Gastroesophageal sphincter (tissue), 4 donors: ENCODE measurements around the gene C1orf21. TPM values are rescaled to one million over a fixed set of nuclear protein-coding genes. Genes with fewer than 3 reads are reported as not detected.
A peak's percentile ranks its signal among the peaks of the same experiment; 100 is the strongest.
"Not testable (repeated sequence)": the region's sequence is repeated elsewhere in the genome, so short reads cannot be mapped to it uniquely, and the experiment has no call there.

ENCODE experiments used
- ATAC-seq: fragments of 150-250 bp; one replicate; pipeline ENCODE4 v1.9.1; 2016; ENCODE audit warnings: mild to moderate bottlenecking, moderate library complexity
- H3K27ac ChIP-seq, 4 donors: fragments of 200-600 bp; sonication (generic) in 3 of 4; 1 replicate in 3 of 4; 2 replicates in 1 of 4; pipeline ENCODE4 v1.5.1; 2016 to 2019
- H3K27me3 ChIP-seq: fragments of 200-600 bp; sonication (generic); one replicate; pipeline ENCODE4 v1.5.1; 2019
- H3K36me3 ChIP-seq, 2 donors: fragments of 200-600 bp; sonication (generic); one replicate each; pipeline ENCODE4 v1.5.1; 2019; ENCODE audit warnings: control low read depth in 1 of 2
- H3K4me1 ChIP-seq, 3 donors: fragments of 200-600 bp; sonication (generic); 1 replicate in 2 of 3; 2 replicates in 1 of 3; pipeline ENCODE4 v1.5.1; 2016 to 2019; ENCODE audit warnings: control low read depth in 2 of 3
- H3K4me3 ChIP-seq, 2 donors: fragments of 200-600 bp; sonication (generic); one replicate each; pipeline ENCODE4 v1.5.1; 2019; ENCODE audit warnings: mild to moderate bottlenecking in 1 of 2, moderate library complexity in 1 of 2
- H3K9me3 ChIP-seq, 3 donors: fragments of 200-600 bp; sonication (generic); one replicate each; pipeline ENCODE4 v1.5.1; 2017 to 2019; ENCODE audit warnings: control low read depth in 2 of 3
- EP300 ChIP-seq: sonication (generic); formaldehyde crosslinking; IDR thresholded peaks from one replicate; pipeline ENCODE4 v1.6.1; 2017; ENCODE audit warnings: antibody characterized with exemption, mild to moderate bottlenecking
- POLR2A ChIP-seq, 2 donors: fragments of 450-650 bp; IDR thresholded peaks; one replicate each; pipeline ENCODE4 v1.6.1; 2017; ENCODE audit warnings: antibody characterized with exemption in 2 of 2, mild to moderate bottlenecking in 2 of 2, moderate library complexity in 1 of 2
- POLR2AphosphoS5 ChIP-seq: sonication (generic); formaldehyde crosslinking; IDR thresholded peaks from one replicate; pipeline ENCODE4 v1.6.1; 2017; ENCODE audit warnings: antibody characterized with exemption
- WGBS, 2 donors: methylation state at CpG; one replicate each; pipeline ENCODE4 v1.1.5; 2018; ENCODE audit warnings: low coverage in 1 of 2; 5-methylcytosine and 5-hydroxymethylcytosine counted together
- total RNA-seq, 4 donors: library from RNA; depleted of rRNA; stranded (reverse); fragments of >200 nt; gene quantifications; one replicate each; pipeline ENCODE4 v1.1.0, GENCODE V29; 2016
- TF ChIP-seq, protein P1 (sequence below), 4 experiments: fragments of 200-600 bp in 2 of 4; fragments of 450-650 bp in 2 of 4; sonication (generic) in 1 of 4; IDR thresholded peaks; one replicate each; pipeline ENCODE4 v1.5.1; 2017 to 2019; ENCODE audit warnings: antibody characterized with exemption in 4 of 4, mild to moderate bottlenecking in 2 of 4, moderate library complexity in 2 of 4

The C1orf21 gene, protein sequence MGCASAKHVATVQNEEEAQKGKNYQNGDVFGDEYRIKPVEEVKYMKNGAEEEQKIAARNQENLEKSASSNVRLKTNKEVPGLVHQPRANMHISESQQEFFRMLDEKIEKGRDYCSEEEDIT
- total RNA-seq: 100 to 1,000 TPM in 2 of 4 donors, 10 to 100 TPM in 2; 81.4 to 167 (median 121) TPM

DNA sequence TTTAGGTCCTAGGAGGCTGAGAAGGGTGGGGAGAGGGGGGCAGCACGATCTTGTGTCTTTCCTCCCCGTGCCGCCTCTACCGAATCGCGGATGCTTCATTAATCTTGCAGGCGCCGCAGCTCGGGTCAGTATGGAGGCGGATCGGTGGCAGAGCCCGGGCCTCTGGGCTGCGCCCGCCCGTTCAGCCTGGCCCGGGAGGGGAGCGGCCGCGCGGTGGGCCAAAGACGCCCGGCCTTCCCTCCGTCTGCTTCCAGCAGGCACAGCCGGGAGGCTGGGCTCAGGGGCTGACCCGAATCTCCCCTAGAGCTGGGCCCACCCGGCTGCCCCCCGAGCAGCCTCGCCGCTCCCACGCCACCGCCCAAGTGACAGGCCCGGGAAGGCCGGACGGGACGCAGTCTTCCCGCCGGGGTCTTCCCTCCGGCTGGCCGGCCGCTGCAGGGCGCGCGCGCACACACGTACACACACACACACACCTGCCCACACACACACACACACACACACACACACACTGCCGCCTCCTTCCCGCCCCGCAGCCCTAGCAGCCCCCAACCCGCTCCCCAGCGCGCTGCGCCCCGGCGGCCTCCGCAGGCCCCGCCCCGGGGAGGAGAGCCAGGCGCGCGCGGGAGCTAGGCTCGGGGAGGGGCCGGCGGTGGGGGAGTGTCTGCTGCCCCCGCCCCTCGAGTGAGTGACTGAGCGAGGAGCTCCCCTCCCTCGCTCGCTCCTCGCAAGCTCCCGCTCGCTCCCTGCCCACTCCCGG lies at the start of gene C1orf21:
TSS of gene C1orf21 (plus strand) at position 718 of the 757 bp plus-strand sequence. CDS start 90,481 bp downstream, outside the sequence.
- Histone ChIP-seq H3K9me3 (no peaks in the 10 kb centered on the region), H3K4me1 (peaks cover 4 to 37% (median 15%) of the 10 kb centered on the region in 3 donors), H3K4me3 (peak within 1 kb of the TSS; percentile 83 to 97), H3K27me3 (no peaks in the 10 kb centered on the region), H3K27ac (peak within 1 kb of the TSS; percentile 81 to 99 (median 96)), H3K36me3 (no peaks in the 10 kb centered on the region)
- 0% methylated on average over 1 of the region's 73 CpGs; no CpG with 5 or more reads in 1 of the 2 donors for WGBS, 2 donors
- ATAC-seq: peak; percentile 96
- TF ChIP-seq POLR2AphosphoS5 (no peak), EP300 (no peak), POLR2A (IDR thresholded peaks at IDR 0.05) (no peak)
- TF ChIP-seq, protein P1, sequence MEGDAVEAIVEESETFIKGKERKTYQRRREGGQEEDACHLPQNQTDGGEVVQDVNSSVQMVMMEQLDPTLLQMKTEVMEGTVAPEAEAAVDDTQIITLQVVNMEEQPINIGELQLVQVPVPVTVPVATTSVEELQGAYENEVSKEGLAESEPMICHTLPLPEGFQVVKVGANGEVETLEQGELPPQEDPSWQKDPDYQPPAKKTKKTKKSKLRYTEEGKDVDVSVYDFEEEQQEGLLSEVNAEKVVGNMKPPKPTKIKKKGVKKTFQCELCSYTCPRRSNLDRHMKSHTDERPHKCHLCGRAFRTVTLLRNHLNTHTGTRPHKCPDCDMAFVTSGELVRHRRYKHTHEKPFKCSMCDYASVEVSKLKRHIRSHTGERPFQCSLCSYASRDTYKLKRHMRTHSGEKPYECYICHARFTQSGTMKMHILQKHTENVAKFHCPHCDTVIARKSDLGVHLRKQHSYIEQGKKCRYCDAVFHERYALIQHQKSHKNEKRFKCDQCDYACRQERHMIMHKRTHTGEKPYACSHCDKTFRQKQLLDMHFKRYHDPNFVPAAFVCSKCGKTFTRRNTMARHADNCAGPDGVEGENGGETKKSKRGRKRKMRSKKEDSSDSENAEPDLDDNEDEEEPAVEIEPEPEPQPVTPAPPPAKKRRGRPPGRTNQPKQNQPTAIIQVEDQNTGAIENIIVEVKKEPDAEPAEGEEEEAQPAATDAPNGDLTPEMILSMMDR (IDR thresholded peaks at IDR 0.05): no peak

DNA sequence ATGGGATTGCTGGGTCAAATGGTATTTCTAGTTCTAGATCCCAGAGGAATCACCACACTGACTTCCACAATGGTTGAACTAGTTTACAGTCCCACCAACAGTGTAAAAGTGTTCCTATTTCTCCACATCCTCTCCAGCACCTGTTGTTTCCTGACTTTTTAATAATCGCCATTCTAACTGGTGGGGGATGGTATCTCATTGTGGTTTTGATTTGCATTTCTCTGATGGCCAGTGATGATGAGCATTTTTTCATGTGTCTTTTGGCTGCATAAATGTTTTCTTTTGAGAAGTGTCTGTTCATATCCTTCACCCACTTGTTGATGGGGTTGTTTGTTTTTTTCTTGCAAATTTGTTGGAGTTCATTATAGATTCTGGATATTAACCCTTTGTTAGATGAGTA lies 49.0 kb upstream of the C1orf21 start:
- not testable (repeated sequence) for H3K27ac ChIP-seq, H3K4me3 ChIP-seq, ATAC-seq, H3K27me3 ChIP-seq, H3K9me3 ChIP-seq, H3K4me1 ChIP-seq, H3K36me3 ChIP-seq
- 100% methylated on average over 1 of the region's 1 CpG; no CpG with 5 or more reads in 1 of the 2 donors for WGBS, 2 donors

DNA sequence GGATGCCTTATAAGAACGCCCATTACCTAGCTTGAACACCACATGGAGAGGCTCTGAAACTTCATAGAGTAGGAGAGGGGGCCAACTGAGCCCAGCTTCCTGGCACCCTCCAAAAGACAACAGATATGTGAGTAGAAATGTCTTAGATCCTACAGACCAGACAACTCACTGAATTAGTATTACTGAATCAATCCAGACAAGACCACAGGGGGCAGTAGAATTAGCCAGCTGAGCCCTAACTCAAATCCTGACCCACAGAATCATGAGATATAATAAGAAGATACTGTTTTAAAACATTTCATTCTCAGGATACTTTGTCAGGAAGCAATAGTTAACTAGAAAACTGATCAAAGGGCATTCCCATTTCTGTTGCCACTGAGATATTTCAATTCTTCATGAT lies 45.8 kb upstream of the C1orf21 start:
- H3K4me1 ChIP-seq: no peaks in the 10 kb centered on the region
- no peaks in the 10 kb centered on the region for H3K27me3 ChIP-seq
- no peak overlapping the region for H3K27ac ChIP-seq
- no peak overlapping the region for H3K4me3 ChIP-seq
- no CpG with 5 or more reads among the region's 1 CpG for WGBS, 2 donors
- no peaks in the 10 kb centered on the region for H3K9me3 ChIP-seq
- TF ChIP-seq EP300 (no peak), POLR2AphosphoS5 (no peak), POLR2A (IDR thresholded peaks at IDR 0.05) (no peak)
- TF ChIP-seq, protein P1 (IDR thresholded peaks at IDR 0.05): no peak
- no peaks in the 10 kb centered on the region for H3K36me3 ChIP-seq
- ATAC-seq: no peak

DNA sequence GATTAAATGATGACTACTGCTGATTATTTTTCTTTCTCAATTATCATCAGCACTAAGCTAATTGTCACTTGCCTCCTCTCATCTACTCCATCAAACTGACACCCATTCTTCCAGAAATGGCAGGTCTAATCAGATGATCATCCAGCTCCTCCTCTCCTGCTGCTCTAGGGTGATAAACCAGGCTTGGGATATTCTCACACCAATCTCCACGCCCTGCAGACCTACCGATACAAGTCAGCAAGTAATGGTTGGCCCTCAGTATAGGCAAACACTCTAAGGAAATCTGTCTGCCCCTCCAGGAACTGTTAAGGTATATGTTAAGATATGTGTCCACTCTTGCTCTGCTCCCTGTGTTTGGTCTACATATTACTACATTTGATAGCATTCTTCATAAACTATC lies 36.3 kb upstream of the C1orf21 start:
- no peak overlapping the region for H3K4me3 ChIP-seq
- H3K9me3 ChIP-seq: no peaks in the 10 kb centered on the region
- no peak overlapping the region for H3K27ac ChIP-seq
- TF ChIP-seq POLR2A (IDR thresholded peaks at IDR 0.05): no peak
- TF ChIP-seq, protein P1 (IDR thresholded peaks at IDR 0.05): no peak
- no peak for TF ChIP-seq POLR2AphosphoS5
- no peak for TF ChIP-seq EP300
- no peaks in the 10 kb centered on the region for H3K36me3 ChIP-seq
- no peaks in the 10 kb centered on the region for H3K4me1 ChIP-seq
- no peak for ATAC-seq
- WGBS, 2 donors: 81 to 100% methylated on average over 2 of the region's 2 CpGs
- H3K27me3 ChIP-seq: no peaks in the 10 kb centered on the region

DNA sequence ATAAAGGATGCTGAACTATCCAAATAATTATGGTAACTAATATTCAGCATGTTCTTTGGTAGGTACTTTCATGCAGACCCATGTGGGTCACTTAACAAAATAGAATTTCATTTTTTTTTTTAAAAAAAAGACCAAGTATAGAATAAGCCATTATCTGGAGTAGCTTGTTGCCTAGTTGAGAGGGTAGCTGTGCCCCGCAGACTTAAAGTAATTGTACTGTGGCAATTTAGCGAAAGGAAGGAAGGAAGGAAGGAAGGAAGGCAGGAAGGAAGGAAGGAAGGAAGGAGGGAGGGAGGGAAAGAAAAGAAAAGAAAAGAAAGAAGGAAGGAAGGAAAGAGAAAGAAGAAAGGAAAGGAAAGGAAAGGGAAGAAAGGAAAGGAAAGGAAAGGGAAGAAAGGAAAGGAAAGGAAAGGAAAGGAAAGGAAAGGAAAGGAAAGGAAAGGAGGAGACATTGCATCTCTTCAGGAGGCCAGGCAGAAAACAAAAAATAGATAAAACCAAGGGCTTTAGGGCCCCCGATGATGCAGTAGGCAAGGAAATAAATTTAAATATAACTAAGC lies 35.3 kb upstream of the C1orf21 start:
- Histone ChIP-seq H3K27me3 (no peaks in the 10 kb centered on the region), H3K27ac (no peak overlapping the region), H3K4me1 (no peaks in the 10 kb centered on the region), H3K9me3 (no peaks in the 10 kb centered on the region), H3K4me3 (no peak overlapping the region), H3K36me3 (no peaks in the 10 kb centered on the region)
- TF ChIP-seq POLR2AphosphoS5: no peak
- no peak for TF ChIP-seq EP300
- no peak for TF ChIP-seq POLR2A (IDR thresholded peaks at IDR 0.05)
- TF ChIP-seq, protein P1 (IDR thresholded peaks at IDR 0.05): no peak
- WGBS, 2 donors: 90 to 94% methylated on average over 2 to 3 of the region's 3 CpGs
- no peak for ATAC-seq
